Measurements from ENCODE around the gene CRYBB1.

DNA sequence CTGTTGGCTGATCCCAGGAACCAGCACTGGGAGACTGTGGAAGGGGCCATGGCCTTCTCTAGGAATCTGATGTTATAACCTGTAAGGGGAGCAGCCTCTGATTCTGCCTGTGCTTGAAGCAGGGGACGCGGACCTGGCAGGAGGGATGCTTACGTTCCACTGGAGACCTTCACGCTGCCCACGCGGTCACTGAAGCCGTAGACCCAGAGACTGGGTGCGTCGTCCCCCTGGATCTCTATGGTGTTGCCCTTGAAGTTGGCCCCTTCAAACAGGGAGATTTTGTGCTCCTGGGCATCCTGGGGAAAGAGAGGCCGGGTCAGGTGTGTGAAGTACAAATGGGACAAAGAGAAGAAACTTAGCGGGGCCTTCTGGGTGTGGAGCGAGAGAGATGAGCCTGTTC is 16.1 kb downstream of the CRYBB1 start:
- TF ChIP-seq, protein P1, sequence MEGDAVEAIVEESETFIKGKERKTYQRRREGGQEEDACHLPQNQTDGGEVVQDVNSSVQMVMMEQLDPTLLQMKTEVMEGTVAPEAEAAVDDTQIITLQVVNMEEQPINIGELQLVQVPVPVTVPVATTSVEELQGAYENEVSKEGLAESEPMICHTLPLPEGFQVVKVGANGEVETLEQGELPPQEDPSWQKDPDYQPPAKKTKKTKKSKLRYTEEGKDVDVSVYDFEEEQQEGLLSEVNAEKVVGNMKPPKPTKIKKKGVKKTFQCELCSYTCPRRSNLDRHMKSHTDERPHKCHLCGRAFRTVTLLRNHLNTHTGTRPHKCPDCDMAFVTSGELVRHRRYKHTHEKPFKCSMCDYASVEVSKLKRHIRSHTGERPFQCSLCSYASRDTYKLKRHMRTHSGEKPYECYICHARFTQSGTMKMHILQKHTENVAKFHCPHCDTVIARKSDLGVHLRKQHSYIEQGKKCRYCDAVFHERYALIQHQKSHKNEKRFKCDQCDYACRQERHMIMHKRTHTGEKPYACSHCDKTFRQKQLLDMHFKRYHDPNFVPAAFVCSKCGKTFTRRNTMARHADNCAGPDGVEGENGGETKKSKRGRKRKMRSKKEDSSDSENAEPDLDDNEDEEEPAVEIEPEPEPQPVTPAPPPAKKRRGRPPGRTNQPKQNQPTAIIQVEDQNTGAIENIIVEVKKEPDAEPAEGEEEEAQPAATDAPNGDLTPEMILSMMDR (IDR thresholded peaks at IDR 0.05; ENCODE audit: poor library complexity), result no peak
- TF ChIP-seq EZH2phosphoT487 (IDR thresholded peaks at IDR 0.05; ENCODE audit: low read depth, severe bottlenecking, unreplicated experiment) (no peak), EZH2 (IDR thresholded peaks at IDR 0.05; ENCODE audit: borderline replicate concordance) (no peak)

Data from hepatocyte (in vitro differentiated cells).